GM23338 (cell line): ENCODE measurements around the gene TMCC1. TPM values are rescaled to one million over a fixed set of nuclear protein-coding genes. Genes with fewer than 3 reads are reported as not detected.
A peak's percentile ranks its signal among the peaks of the same experiment; 100 is the strongest.

Source experiments
- ATAC-seq: fragments of 200-7000 bp; cut with Tn5 transposase; 3 replicates; pipeline ENCODE4 v1.9.1; 2020
- DNase-seq: peaks from one replicate; pipeline ENCODE4 v3.0.0-alpha.2; 2015; ENCODE audit warnings: low spot score
- H2AFZ ChIP-seq: fragments of 200-600 bp; sonication (generic); 2 replicates; pipeline ENCODE4 v1.8.0; 2016; ENCODE audit warnings: antibody characterized with exemption, mild to moderate bottlenecking, moderate library complexity
- H3F3A ChIP-seq: fragments of 200-600 bp; sonication (generic); replicated peaks from 2 replicates; pipeline ENCODE4 v1.8.0; 2017; ENCODE audit warnings: antibody characterized with exemption, mixed run types, low read depth
- H3K27ac ChIP-seq: fragments of 200-600 bp; sonication (generic); 2 replicates; pipeline ENCODE4 v1.6.1; 2016; ENCODE audit warnings: low read depth
- H3K27me3 ChIP-seq: fragments of 200-600 bp; sonication (generic); 2 replicates; pipeline ENCODE4 v1.8.0; 2016; ENCODE audit warnings: mild to moderate bottlenecking, mixed run types, moderate library complexity; ENCODE audit not compliant: insufficient read depth
- H3K36me3 ChIP-seq: fragments of 200-600 bp; sonication (generic); 2 replicates; pipeline ENCODE4 v1.8.0; 2016; ENCODE audit warnings: mild to moderate bottlenecking; ENCODE audit not compliant: insufficient read depth
- H3K4me1 ChIP-seq: fragments of 200-600 bp; sonication (generic); 2 replicates; pipeline ENCODE4 v1.8.0; 2016; ENCODE audit warnings: mild to moderate bottlenecking, moderate library complexity; ENCODE audit not compliant: insufficient read depth
- H3K4me2 ChIP-seq: fragments of 200-600 bp; sonication (generic); 2 replicates; pipeline ENCODE4 v1.7.1; 2017; ENCODE audit warnings: mixed run types
- H3K4me3 ChIP-seq: fragments of 200-600 bp; sonication (generic); 2 replicates; pipeline ENCODE4 v1.6.1; 2016; ENCODE audit warnings: mixed run types
- H3K79me2 ChIP-seq: fragments of 200-600 bp; sonication (generic); replicated peaks from 2 replicates; pipeline ENCODE4 v1.8.0; 2017; ENCODE audit warnings: mild to moderate bottlenecking; ENCODE audit not compliant: insufficient read depth
- H3K9me2 ChIP-seq: fragments of 200-600 bp; sonication (generic); 2 replicates; pipeline ENCODE4 v1.8.0; 2017; ENCODE audit not compliant: insufficient read depth
- H4K20me1 ChIP-seq: fragments of 200-600 bp; sonication (generic); replicated peaks from 2 replicates; pipeline ENCODE4 v1.8.0; 2017; ENCODE audit warnings: mild to moderate bottlenecking; ENCODE audit not compliant: insufficient read depth
- H3K27ac Mint-ChIP-seq: 2 replicates; pipeline ENCODE4 v1.8.0; 2020; ENCODE audit warnings: inconsistent platforms, mild to moderate bottlenecking, moderate library complexity, mixed read lengths
- H3K27me3 Mint-ChIP-seq: 3 replicates; pipeline ENCODE4 v1.8.0; 2022; ENCODE audit warnings: low read depth, mild to moderate bottlenecking, moderate library complexity, mixed read lengths, inconsistent platforms; ENCODE audit not compliant: insufficient read depth, poor library complexity
- H3K36me3 Mint-ChIP-seq: 3 replicates; pipeline ENCODE4 v1.8.0; 2021; ENCODE audit warnings: low read depth, mild to moderate bottlenecking, inconsistent platforms, moderate library complexity, mixed read lengths
- H3K4me1 Mint-ChIP-seq: 3 replicates; pipeline ENCODE4 v1.8.0; 2020; ENCODE audit warnings: mild to moderate bottlenecking, inconsistent platforms, mixed read lengths
- H3K4me3 Mint-ChIP-seq: 3 replicates; pipeline ENCODE4 v1.8.0; 2021; ENCODE audit warnings: moderate library complexity, mild to moderate bottlenecking, inconsistent platforms, mixed read lengths
- H3K9me3 Mint-ChIP-seq: 3 replicates; pipeline ENCODE4 v1.8.0; 2020; ENCODE audit warnings: moderate library complexity, mild to moderate bottlenecking, inconsistent platforms, mixed read lengths
- CREB1 ChIP-seq: fragments of 250-450 bp; sonication (Bioruptor Pico); IDR thresholded peaks from 2 replicates; pipeline ENCODE4 v1.5.0; 2020; ENCODE audit warnings: low read depth, mild to moderate bottlenecking, moderate library complexity
- EZH2 ChIP-seq: fragments of 200-600 bp; sonication (generic); IDR thresholded peaks from one replicate; pipeline ENCODE4 v1.8.0; 2017; ENCODE audit warnings: antibody characterized with exemption, mild to moderate bottlenecking, low read depth; ENCODE audit not compliant: unreplicated experiment
- EZH2phosphoT487 ChIP-seq: fragments of 200-600 bp; sonication (generic); IDR thresholded peaks from one replicate; pipeline ENCODE4 v1.8.1; 2018; ENCODE audit warnings: antibody characterized with exemption; ENCODE audit not compliant: unreplicated experiment
- NANOG ChIP-seq: IDR thresholded peaks from 2 replicates; pipeline ENCODE4 v1.6.1; 2016; ENCODE audit warnings: antibody characterized with exemption, borderline replicate concordance
- POLR2AphosphoS5 ChIP-seq: IDR thresholded peaks from 2 replicates; pipeline ENCODE4 v1.6.1; 2016; ENCODE audit warnings: antibody characterized with exemption, low read depth
- STAT1 ChIP-seq: IDR thresholded peaks from one replicate; pipeline ENCODE4 v1.6.1; 2016; ENCODE audit warnings: antibody characterized with exemption; ENCODE audit not compliant: unreplicated experiment
- ZNF114 ChIP-seq: fragments of 250-450 bp; sonication (Bioruptor Pico); IDR thresholded peaks from 2 replicates; pipeline ENCODE4 v1.5.0; 2020; ENCODE audit warnings: mild to moderate bottlenecking, moderate library complexity
- ZNF331 ChIP-seq: fragments of 250-450 bp; sonication (Bioruptor Pico); IDR thresholded peaks from 2 replicates; pipeline ENCODE4 v1.5.0; 2020; ENCODE audit warnings: low read depth, mild to moderate bottlenecking, moderate library complexity
- polyA plus RNA-seq: library from polyadenylated mRNA; unstranded; fragments of >200 nt; fragmentation: Nextera tagmentation; extraction: Ambion mirVana; gene quantifications from 2 replicates; pipeline ENCODE4 v1.2.1, GENCODE V29; 2016
- total RNA-seq: library from RNA; depleted of rRNA; stranded (reverse); fragments of >200 nt; shearing (Covaris generic); gene quantifications from 2 replicates; pipeline ENCODE4 v1.2.3, GENCODE V29; 2014
- TF ChIP-seq, protein P1 (sequence below): IDR thresholded peaks from one replicate; pipeline ENCODE4 v1.6.1; 2018; ENCODE audit warnings: antibody characterized with exemption; ENCODE audit not compliant: unreplicated experiment

TMCC1 gene
- total and polyA plus RNA-seq, 2 experiments from 2014 or later: 8.2 to 18.4 TPM

DNA sequence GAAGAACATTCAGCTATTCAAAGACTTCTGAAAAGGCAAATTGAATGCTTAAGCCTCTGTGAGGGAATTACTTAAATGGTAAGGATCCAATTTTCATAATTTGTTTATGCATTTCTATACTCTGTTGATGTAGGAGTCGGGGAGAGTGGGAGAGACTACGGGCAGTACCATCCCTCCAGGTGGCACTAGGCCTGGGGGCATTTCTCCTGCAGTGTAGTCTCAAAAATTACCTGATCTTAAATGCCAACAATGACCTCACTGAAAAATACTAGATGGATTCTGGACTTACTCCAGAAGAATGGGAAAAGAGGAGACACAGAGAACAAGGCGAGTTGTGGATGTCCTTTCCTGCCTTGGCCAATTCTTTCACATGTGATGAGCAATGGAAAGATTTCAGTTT, 209.2 kb downstream of the TMCC1 start:
- no peak overlapping the region for H3K4me3 Mint-ChIP-seq
- DNase-seq (no peak), ATAC-seq (no peak)
- Histone ChIP-seq H3F3A (no peaks in the 10 kb centered on the region), H3K79me2 (peaks cover 20% of the 10 kb centered on the region), H4K20me1 (no peaks in the 10 kb centered on the region), H3K36me3 (no peaks in the 10 kb centered on the region), H2AFZ (no peak overlapping the region), H3K27me3 (no peaks in the 10 kb centered on the region), H3K4me2 (peak overlapping the region; percentile 18; the same call in 1 of the 2 replicates), H3K27ac (no peak overlapping the region), H3K9me2 (no peaks in the 10 kb centered on the region), H3K4me3 (no peak overlapping the region), H3K4me1 (peaks cover 32% of the 10 kb centered on the region)
- no peaks in the 10 kb centered on the region for H3K36me3 Mint-ChIP-seq
- H3K27me3 Mint-ChIP-seq: peaks cover 5% of the 10 kb centered on the region
- H3K27ac Mint-ChIP-seq: no peak overlapping the region
- no peaks in the 10 kb centered on the region; the same call in 2 of the 3 replicates for H3K9me3 Mint-ChIP-seq
- H3K4me1 Mint-ChIP-seq: peaks cover 43% of the 10 kb centered on the region
- no peak for TF ChIP-seq ZNF331 (CRISPR knock-in tag)

- no peaks in the 10 kb centered on the region; the same call in 2 of the 3 replicates for H3K9me3 Mint-ChIP-seq
- Histone ChIP-seq H3K27me3 (no peaks in the 10 kb centered on the region), H3K36me3 (no peaks in the 10 kb centered on the region), H3F3A (no peaks in the 10 kb centered on the region), H3K4me2 (no peak overlapping the region), H3K79me2 (peaks cover 21% of the 10 kb centered on the region), H3K9me2 (no peaks in the 10 kb centered on the region), H3K4me3 (no peak overlapping the region), H4K20me1 (no peaks in the 10 kb centered on the region), H3K4me1 (peaks cover 27% of the 10 kb centered on the region), H3K27ac (no peak overlapping the region), H2AFZ (no peak overlapping the region)
- H3K4me3 Mint-ChIP-seq: no peak overlapping the region
- no peak overlapping the region for H3K27ac Mint-ChIP-seq
- no peak for TF ChIP-seq CREB1
- TF ChIP-seq EZH2: no peak
- TF ChIP-seq, protein P1, sequence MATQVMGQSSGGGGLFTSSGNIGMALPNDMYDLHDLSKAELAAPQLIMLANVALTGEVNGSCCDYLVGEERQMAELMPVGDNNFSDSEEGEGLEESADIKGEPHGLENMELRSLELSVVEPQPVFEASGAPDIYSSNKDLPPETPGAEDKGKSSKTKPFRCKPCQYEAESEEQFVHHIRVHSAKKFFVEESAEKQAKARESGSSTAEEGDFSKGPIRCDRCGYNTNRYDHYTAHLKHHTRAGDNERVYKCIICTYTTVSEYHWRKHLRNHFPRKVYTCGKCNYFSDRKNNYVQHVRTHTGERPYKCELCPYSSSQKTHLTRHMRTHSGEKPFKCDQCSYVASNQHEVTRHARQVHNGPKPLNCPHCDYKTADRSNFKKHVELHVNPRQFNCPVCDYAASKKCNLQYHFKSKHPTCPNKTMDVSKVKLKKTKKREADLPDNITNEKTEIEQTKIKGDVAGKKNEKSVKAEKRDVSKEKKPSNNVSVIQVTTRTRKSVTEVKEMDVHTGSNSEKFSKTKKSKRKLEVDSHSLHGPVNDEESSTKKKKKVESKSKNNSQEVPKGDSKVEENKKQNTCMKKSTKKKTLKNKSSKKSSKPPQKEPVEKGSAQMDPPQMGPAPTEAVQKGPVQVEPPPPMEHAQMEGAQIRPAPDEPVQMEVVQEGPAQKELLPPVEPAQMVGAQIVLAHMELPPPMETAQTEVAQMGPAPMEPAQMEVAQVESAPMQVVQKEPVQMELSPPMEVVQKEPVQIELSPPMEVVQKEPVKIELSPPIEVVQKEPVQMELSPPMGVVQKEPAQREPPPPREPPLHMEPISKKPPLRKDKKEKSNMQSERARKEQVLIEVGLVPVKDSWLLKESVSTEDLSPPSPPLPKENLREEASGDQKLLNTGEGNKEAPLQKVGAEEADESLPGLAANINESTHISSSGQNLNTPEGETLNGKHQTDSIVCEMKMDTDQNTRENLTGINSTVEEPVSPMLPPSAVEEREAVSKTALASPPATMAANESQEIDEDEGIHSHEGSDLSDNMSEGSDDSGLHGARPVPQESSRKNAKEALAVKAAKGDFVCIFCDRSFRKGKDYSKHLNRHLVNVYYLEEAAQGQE: no peak
- no peak for TF ChIP-seq ZNF114 (CRISPR knock-in tag)
- no peak for TF ChIP-seq EZH2phosphoT487
- no peak for TF ChIP-seq STAT1
- TF ChIP-seq POLR2AphosphoS5: no peak
- TF ChIP-seq ZNF331 (CRISPR knock-in tag): no peak
- no peak for TF ChIP-seq NANOG
- H3K4me1 Mint-ChIP-seq: peaks cover 32% of the 10 kb centered on the region
- H3K27me3 Mint-ChIP-seq: peaks cover under 1% of the 10 kb centered on the region
- ATAC-seq (no peak), DNase-seq (no peak)
- H3K36me3 Mint-ChIP-seq: no peaks in the 10 kb centered on the region
Measured at GRCh38 chr3:129683201-129683600, 210.3 kb downstream of the TMCC1 start.
